K562 (cell line): ENCODE measurements around the gene MEIS2. TPM values are rescaled to one million over a fixed set of nuclear protein-coding genes. Genes with fewer than 3 reads are reported as not detected.

ENCODE experiments used
- ATAC-seq: fragments of 200-7000 bp; cut with Tn5 transposase; 3 replicates; pipeline ENCODE4 v1.9.1; 2020; ENCODE audit warnings: moderate library complexity
- BruUV-seq: library from RNA; stranded (reverse); fragments of 400-500 nt; replicated peaks from 2 replicates; lab custom pipeline; 2021; lab: Mats Ljungman, UMichigan
- CTCF ChIA-PET: fragments of 300-600 bp; formaldehyde crosslinking; extraction: SDS; loops from one replicate; lab custom pipeline; 2021; ENCODE audit warnings: low intra/inter-chr PET ratio; lab: Yijun Ruan, JAX
- POLR2A ChIA-PET: fragments of 300-600, 350-650 bp; sonication (Branson Sonifier 250); formaldehyde crosslinking; extraction: SDS; loops from one replicate; lab custom pipeline; 2021; ENCODE audit warnings: antibody characterized with exemption, inconsistent platforms; lab: Yijun Ruan, JAX
- DNase-seq, 4 experiments: peaks; one replicate each; pipeline versions ENCODE4 v3.0.0 to v3.0.0-alpha.2; 2011 to 2018; ENCODE audit warnings: low spot score in 3 of 4, mixed read lengths in 3 of 4; ENCODE audit errors: extremely low read depth in 1 of 4
- FAIRE-seq: peaks from 2 replicates; lab custom pipeline; 2011; peaks lifted over from hg19 to GRCh38; lab: Jason Lieb, UNC
- H2AFZ ChIP-seq: 2 replicates; pipeline ENCODE4 v1.6.0; 2011; ENCODE audit warnings: low read depth, low read length, control low read depth, inconsistent platforms
- H3K27ac ChIP-seq: fragments of 200-600 bp; 3 replicates; pipeline ENCODE4 v1.8.0; 2011; ENCODE audit warnings: low read depth, mild to moderate bottlenecking, control low read depth, inconsistent platforms, low read length, moderate library complexity, mixed read lengths; ENCODE audit errors: extremely low read depth
- H3K27me3 ChIP-seq, 2 experiments: fragments of 300-600 bp in 1 of 2; 2 replicates in 1 of 2; 3 replicates in 1 of 2; pipeline versions ENCODE4 v1.6.0 to v1.8.0; 2011; ENCODE audit warnings: inconsistent platforms in 2 of 2, low read length in 2 of 2, mild to moderate bottlenecking in 1 of 2, mixed read lengths in 1 of 2, moderate library complexity in 1 of 2; ENCODE audit not compliant: control insufficient read depth in 2 of 2, insufficient read depth in 2 of 2
- H3K36me3 ChIP-seq: fragments of 300-600 bp; 3 replicates; pipeline ENCODE4 v1.8.0; 2011; ENCODE audit warnings: mild to moderate bottlenecking, low read length, inconsistent platforms; ENCODE audit not compliant: control insufficient read depth, insufficient read depth
- H3K4me1 ChIP-seq, 2 experiments: fragments of 200-600 bp in 1 of 2; replicated peaks in 1 of 2; 2 replicates in 1 of 2; 3 replicates in 1 of 2; pipeline versions ENCODE4 v1.5.1 to v1.8.0; 2011; ENCODE audit warnings: inconsistent platforms in 2 of 2, low read length in 2 of 2, mild to moderate bottlenecking in 1 of 2, mixed read lengths in 1 of 2, moderate library complexity in 1 of 2; ENCODE audit not compliant: control insufficient read depth in 2 of 2, insufficient read depth in 2 of 2
- H3K4me2 ChIP-seq: 2 replicates; pipeline ENCODE4 v1.6.1; 2011; ENCODE audit warnings: low read length, control low read depth, inconsistent platforms, mixed read lengths; ENCODE audit not compliant: insufficient read depth
- H3K4me3 ChIP-seq: fragments of 200-600 bp; sonication (generic), shearing (Covaris generic); 2 replicates; pipeline ENCODE4 v1.5.1; 2016; ENCODE audit warnings: control low read depth, inconsistent platforms
- H3K79me2 ChIP-seq: fragments of 200-600 bp; 3 replicates; pipeline ENCODE4 v1.8.0; 2011; ENCODE audit warnings: low read length, inconsistent platforms; ENCODE audit not compliant: control insufficient read depth, insufficient read depth
- H3K9ac ChIP-seq, 2 experiments: 2 replicates each; pipeline versions ENCODE4 v1.6.0 to v1.6.1; 2011; ENCODE audit warnings: low read depth in 2 of 2, low read length in 2 of 2, control low read depth in 1 of 2, inconsistent platforms in 1 of 2, mild to moderate bottlenecking in 1 of 2, mixed read lengths in 1 of 2; ENCODE audit not compliant: insufficient read depth in 1 of 2
- H3K9me1 ChIP-seq: one replicate; pipeline ENCODE4 v1.6.0; 2011; ENCODE audit warnings: inconsistent platforms, mild to moderate bottlenecking, low read length, moderate library complexity; ENCODE audit not compliant: control insufficient read depth, insufficient read depth
- H3K9me3 ChIP-seq: replicated peaks from 2 replicates; pipeline ENCODE4 v1.5.1; 2011; ENCODE audit warnings: low read depth, low read length, inconsistent platforms; ENCODE audit not compliant: control insufficient read depth, insufficient read depth
- H4K20me1 ChIP-seq: replicated peaks from 2 replicates; pipeline ENCODE4 v1.6.1; 2011; ENCODE audit warnings: low read length, inconsistent platforms, mixed read lengths; ENCODE audit not compliant: control insufficient read depth, insufficient read depth
- ARID1B ChIP-seq: fragments of 450-650 bp; IDR thresholded peaks from 2 replicates; pipeline ENCODE4 v1.6.1; 2016; ENCODE audit warnings: antibody characterized with exemption, mild to moderate bottlenecking, inconsistent platforms
- BHLHE40 ChIP-seq: IDR thresholded peaks from 2 replicates; pipeline ENCODE4 v1.6.1; 2011; ENCODE audit warnings: low read length, improper control_type of control experiment
- CBFB ChIP-seq: sonication (generic); formaldehyde crosslinking; IDR thresholded peaks from 2 replicates; pipeline ENCODE4 v1.4.0; 2020; ENCODE audit warnings: mild to moderate bottlenecking, missing genetic modification reagents
- EP300 ChIP-seq: IDR thresholded peaks from 2 replicates; pipeline ENCODE4 v1.6.1; 2012; ENCODE audit warnings: low read length, improper control_type of control experiment
- IFI16 ChIP-seq: fragments of 250-450 bp; sonication (Bioruptor Pico); IDR thresholded peaks from 2 replicates; pipeline ENCODE4 v2.1.2; 2022; ENCODE audit warnings: mild to moderate bottlenecking, inconsistent platforms
- PHB ChIP-seq: fragments of 250-450 bp; sonication (Bioruptor Pico); IDR thresholded peaks from 2 replicates; pipeline ENCODE4 v1.5.0; 2021
- RBM15 ChIP-seq: fragments of 200-400 bp; formaldehyde crosslinking; IDR thresholded peaks from 2 replicates; pipeline ENCODE4 v1.6.1; 2018; ENCODE audit warnings: mild to moderate bottlenecking, low read length, moderate library complexity; ENCODE audit not compliant: insufficient read depth
- TBL1XR1 ChIP-seq, 2 experiments: IDR thresholded peaks; 2 replicates each; pipeline ENCODE4 v1.6.1; 2012; ENCODE audit warnings: improper control_type of control experiment in 2 of 2, low read length in 2 of 2, mild to moderate bottlenecking in 1 of 2
- TCF7L2 ChIP-seq: fragments of 150-350 bp; IDR thresholded peaks from 2 replicates; pipeline ENCODE4 v1.6.1; 2016; ENCODE audit warnings: low read depth, mild to moderate bottlenecking, low read length, moderate library complexity
- ZNF41 ChIP-seq: fragments of 250-450 bp; sonication (Bioruptor Pico); conservative IDR thresholded peaks from 2 replicates; pipeline ENCODE4 v1.4.0; 2020; ENCODE audit warnings: mild to moderate bottlenecking
- ZNF436 ChIP-seq: fragments of 250-450, 450-650 bp; sonication (Bioruptor Pico); formaldehyde crosslinking; IDR thresholded peaks from 2 replicates; pipeline ENCODE4 v1.7.0; 2020; ENCODE audit warnings: mild to moderate bottlenecking
- ZNF780A ChIP-seq: fragments of 250-450 bp; sonication (Bioruptor Pico); IDR thresholded peaks from 2 replicates; pipeline ENCODE4 v1.5.0; 2021; ENCODE audit warnings: mild to moderate bottlenecking
- in situ Hi-C: fragments of 300-500 bp; cut with MboI; formaldehyde crosslinking; loops from 4 replicates; pipeline ENCODE4 v1.15.0; 2018; ENCODE audit warnings: inconsistent platforms, mixed read lengths
- intact Hi-C: fragments of 100-400 bp; cut with micrococcal nuclease; formaldehyde crosslinking; loops from 2 replicates; pipeline ENCODE4 v1.14.2; 2022
- polyA plus RNA-seq, 8 experiments: library from polyadenylated mRNA; depleted of rRNA in 4 of 8; stranded (reverse) in 5 of 8; unstranded in 3 of 8; fragments of >200 nt; fragmentation: Nextera tagmentation in 2 of 8; fragmentation: Illumina TruSeq in 1 of 8; extraction: Ambion mirVana in 2 of 8; extraction: Trizol in 1 of 8; gene quantifications; 2 replicates each; pipeline versions ENCODE4 v1.2.1 to v1.2.3, GENCODE V29; 2011 to 2014; ENCODE audit warnings: inconsistent platforms in 1 of 8, missing spikeins in 1 of 8
- total RNA-seq, 7 experiments: library from RNA; depleted of rRNA in 6 of 7; stranded (reverse); fragments of >200 nt in 6 of 7; fragmentation: Illumina TruSeq in 2 of 7; extraction: Trizol in 2 of 7; gene quantifications; 2 replicates each; pipeline versions ENCODE4 v1.2.1 to v1.2.3, GENCODE V29; 2011 to 2021; ENCODE audit warnings: low replicate concordance in 1 of 7
- TF ChIP-seq, protein P1 (sequence below): fragments of 250-450 bp; sonication (Bioruptor Pico); IDR thresholded peaks from 2 replicates; pipeline ENCODE4 v1.4.0; 2020

The MEIS2 gene
- total and polyA plus RNA-seq, 9 of the 15 experiments (the other 6 are each of a cell fraction or from before 2014, with no cell fraction given) = 7.5 to 64.2 (median 22.3) TPM

DNA sequence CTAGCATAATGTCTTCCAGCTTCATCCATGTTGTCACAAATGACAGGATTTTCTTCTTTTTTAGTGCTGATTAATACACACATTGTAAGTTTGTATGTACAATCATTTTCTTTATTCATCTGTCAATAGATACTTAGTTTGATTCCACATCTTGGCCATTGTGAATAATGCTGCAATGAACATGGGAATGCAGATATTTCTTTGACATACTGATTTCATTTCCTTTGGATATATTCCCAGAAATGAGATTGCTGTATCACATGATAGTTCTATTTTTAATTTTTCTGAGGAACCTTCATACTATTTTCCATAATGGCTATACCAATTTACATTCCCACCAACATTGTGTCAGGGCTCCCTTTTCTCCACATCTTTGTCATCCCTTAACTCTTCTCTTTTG is 117.9 kb downstream of the MEIS2 start:
- DNase-seq (no peak), ATAC-seq (no peak), FAIRE-seq (no peak)
- intact Hi-C loops = no loop called here
- Histone ChIP-seq H3K4me3 (no peak overlapping the region), H3K36me3 (no peaks in the 10 kb centered on the region; the same call in 2 of the 3 replicates), H3K9ac (no peak overlapping the region), H4K20me1 (no peaks in the 10 kb centered on the region), H3K27ac (no peak overlapping the region), H3K79me2 (no peaks in the 10 kb centered on the region), H2AFZ (no peak overlapping the region)
- CTCF ChIA-PET = no interaction called here
- BruUV-seq = no TSS peak
- TF ChIP-seq ZNF41 (CRISPR knock-in tag) (no peak), ZNF436 (CRISPR knock-in tag) (no peak), CBFB (no peak), ARID1B (no peak), PHB (CRISPR knock-in tag) (no peak), EP300 (no peak), TBL1XR1 (IDR thresholded peaks at IDR 0.05; ENCODE audit: low read length in 2 of 2) (no peak), ZNF780A (no peak), TCF7L2 (no peak), RBM15 (no peak), BHLHE40 (no peak), IFI16 (CRISPR knock-in tag) (no peak)
- TF ChIP-seq, protein P1, sequence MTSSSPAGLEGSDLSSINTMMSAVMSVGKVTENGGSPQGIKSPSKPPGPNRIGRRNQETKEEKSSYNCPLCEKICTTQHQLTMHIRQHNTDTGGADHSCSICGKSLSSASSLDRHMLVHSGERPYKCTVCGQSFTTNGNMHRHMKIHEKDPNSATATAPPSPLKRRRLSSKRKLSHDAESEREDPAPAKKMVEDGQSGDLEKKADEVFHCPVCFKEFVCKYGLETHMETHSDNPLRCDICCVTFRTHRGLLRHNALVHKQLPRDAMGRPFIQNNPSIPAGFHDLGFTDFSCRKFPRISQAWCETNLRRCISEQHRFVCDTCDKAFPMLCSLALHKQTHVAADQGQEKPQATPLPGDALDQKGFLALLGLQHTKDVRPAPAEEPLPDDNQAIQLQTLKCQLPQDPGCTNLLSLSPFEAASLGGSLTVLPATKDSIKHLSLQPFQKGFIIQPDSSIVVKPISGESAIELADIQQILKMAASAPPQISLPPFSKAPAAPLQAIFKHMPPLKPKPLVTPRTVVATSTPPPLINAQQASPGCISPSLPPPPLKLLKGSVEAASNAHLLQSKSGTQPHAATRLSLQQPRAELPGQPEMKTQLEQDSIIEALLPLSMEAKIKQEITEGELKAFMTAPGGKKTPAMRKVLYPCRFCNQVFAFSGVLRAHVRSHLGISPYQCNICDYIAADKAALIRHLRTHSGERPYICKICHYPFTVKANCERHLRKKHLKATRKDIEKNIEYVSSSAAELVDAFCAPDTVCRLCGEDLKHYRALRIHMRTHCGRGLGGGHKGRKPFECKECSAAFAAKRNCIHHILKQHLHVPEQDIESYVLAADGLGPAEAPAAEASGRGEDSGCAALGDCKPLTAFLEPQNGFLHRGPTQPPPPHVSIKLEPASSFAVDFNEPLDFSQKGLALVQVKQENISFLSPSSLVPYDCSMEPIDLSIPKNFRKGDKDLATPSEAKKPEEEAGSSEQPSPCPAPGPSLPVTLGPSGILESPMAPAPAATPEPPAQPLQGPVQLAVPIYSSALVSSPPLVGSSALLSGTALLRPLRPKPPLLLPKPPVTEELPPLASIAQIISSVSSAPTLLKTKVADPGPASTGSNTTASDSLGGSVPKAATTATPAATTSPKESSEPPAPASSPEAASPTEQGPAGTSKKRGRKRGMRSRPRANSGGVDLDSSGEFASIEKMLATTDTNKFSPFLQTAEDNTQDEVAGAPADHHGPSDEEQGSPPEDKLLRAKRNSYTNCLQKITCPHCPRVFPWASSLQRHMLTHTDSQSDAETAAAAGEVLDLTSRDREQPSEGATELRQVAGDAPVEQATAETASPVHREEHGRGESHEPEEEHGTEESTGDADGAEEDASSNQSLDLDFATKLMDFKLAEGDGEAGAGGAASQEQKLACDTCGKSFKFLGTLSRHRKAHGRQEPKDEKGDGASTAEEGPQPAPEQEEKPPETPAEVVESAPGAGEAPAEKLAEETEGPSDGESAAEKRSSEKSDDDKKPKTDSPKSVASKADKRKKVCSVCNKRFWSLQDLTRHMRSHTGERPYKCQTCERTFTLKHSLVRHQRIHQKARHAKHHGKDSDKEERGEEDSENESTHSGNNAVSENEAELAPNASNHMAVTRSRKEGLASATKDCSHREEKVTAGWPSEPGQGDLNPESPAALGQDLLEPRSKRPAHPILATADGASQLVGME = no peak
- TF ChIP-seq, all 486 proteins: peak for 0
- Histone ChIP-seq H3K9me1 (no peaks in the 10 kb centered on the region), H3K4me1 (no peaks in the 10 kb centered on the region), H3K4me2 (no peak overlapping the region), H3K27me3 (no peaks in the 10 kb centered on the region), H3K9me3 (no peaks in the 10 kb centered on the region)
- in situ Hi-C loops = no loop called here
- POLR2A ChIA-PET = interaction anchor here (1.4 kb wide), 1 partner anchor 14 kb away, joined by 3 read pairs; no protein-coding TSS in a partner anchor
